ENCODE data around the gene MEX3D.

GRCh38 chr19:1584500-1585242 is 16.5 kb upstream of the MEX3D start:
- TF ChIP-seq CTCF (IDR thresholded peaks at IDR 0.05) (no peak), POLR2A (IDR thresholded peaks at IDR 0.05) (no peak), POLR2AphosphoS5 (IDR thresholded peaks at IDR 0.05) (no peak), EP300 (IDR thresholded peaks at IDR 0.05) (no peak)

All from sigmoid colon (tissue), 4 donors.